GM20431 (cell line): ENCODE data around the gene QPCTL.
"Not testable (repeated sequence)": the region's sequence is repeated elsewhere in the genome, so short reads cannot be mapped to it uniquely, and the experiment has no call there.

Source experiments
- in situ Hi-C: fragments of 300-500 bp; cut with MseI, MboI; formaldehyde crosslinking; loops from one replicate; pipeline ENCODE4 v1.15.0; 2020; ENCODE audit warnings: low sequenced_read_pairs; ENCODE audit not compliant: unreplicated experiment

The QPCTL gene

GRCh38 chr19:45674946-45675345, 17.5 kb upstream of the QPCTL start:
- in situ Hi-C loops = no loop called here

DNA sequence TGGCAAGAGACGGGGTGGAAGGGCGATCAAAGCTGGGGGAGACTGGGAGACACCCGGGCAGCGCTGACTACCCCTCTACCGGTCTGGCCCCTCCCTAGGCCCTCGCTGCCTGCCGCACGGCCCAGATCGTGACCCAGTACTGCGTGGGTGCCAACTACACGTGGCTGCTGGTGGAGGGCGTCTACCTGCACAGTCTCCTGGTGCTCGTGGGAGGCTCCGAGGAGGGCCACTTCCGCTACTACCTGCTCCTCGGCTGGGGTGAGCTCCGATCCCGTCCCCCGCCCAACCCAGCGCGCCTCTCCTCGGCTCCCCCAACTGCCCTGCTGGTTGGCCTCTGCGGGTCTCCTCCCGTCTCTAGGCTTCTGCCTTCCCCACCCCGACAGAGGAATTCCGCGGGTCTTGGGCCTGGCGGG, 15.6 kb upstream of the QPCTL start:
- in situ Hi-C loops = no loop called here

- in situ Hi-C loops = no loop called here
Measured at GRCh38 chr19:45677351-45678230, 14.9 kb upstream of the QPCTL start.

DNA sequence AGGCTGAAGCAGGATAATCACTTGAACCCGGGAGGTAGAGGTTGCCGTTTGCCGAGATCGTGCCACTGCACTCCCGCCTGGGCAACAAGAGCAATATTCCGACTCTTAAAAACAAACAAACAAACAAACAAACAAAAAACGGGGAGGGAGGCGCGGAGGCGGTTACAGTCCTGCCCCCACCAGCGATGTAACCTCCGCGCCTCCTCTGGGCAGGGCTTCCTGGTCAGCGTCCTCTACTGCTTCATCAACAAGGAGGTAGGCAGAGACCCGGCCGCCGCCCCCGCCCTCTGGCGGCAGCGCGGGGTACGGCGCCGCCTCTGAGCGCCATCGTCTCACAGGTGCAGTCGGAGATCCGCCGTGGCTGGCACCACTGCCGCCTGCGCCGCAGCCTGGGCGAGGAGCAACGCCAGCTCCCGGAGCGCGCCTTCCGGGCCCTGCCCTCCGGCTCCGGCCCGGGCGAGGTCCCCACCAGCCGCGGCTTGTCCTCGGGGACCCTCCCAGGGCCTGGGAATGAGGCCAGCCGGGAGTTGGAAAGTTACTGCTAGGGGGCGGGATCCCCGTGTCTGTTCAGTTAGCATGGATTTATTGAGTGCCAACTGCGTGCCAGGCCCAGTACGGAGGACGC, 11.0 kb upstream of the QPCTL start:
- in situ Hi-C loops = no loop called here

DNA sequence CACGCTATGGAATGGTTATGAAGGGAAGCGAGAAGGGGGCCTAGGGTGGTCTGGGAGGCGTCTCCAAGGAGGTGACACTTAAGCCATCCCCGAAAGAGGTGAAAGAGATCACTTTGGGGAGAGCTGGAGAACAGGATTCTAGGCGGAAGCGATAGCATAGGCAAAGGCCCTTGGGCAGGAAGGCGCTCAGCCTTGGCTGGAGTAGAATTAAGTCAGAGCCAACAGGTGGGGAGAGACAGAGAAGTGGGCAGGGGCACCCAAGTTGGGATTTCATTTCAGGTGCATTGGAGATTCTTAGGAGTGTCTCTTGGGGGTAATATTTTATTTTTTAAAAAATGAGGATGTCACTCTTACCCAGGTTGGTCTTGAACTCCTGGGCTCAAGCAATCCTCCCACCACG, 10.3 kb upstream of the QPCTL start:
- in situ Hi-C loops = no loop called here

- in situ Hi-C loops = no loop called here
Measured at GRCh38 chr19:45682908-45683307, 9.6 kb upstream of the QPCTL start.

DNA sequence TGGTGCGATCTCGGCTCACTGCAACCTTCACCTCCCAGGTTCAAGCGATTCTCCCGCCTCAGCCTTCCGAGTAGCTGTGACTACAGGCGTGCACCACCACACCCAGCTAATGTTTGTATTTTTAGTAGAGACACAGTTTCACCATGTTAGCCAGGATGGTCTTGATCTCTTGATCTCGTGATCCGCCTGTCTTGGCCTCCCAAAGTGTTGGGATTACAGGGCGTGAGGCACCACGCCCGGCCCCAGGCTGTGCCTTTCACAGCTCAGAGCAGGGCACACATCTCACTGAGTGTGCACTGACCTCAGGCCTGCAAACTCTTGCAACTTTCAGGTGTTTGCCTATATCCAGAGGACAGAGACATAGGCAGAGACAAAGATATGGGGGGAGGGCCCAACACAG, 7.4 kb upstream of the QPCTL start:
- in situ Hi-C loops = not testable (repeated sequence)

GRCh38 chr19:45687599-45687998, 4.9 kb upstream of the QPCTL start:
- in situ Hi-C loops = no loop called here

GRCh38 chr19:45691516-45692186, 815 bp upstream of the QPCTL start, which contains the start of gene SNRPD2:
SNRPD2 (minus strand) TSS chr19:45691953; CDS start chr19:45691888, 65 bp downstream.
- in situ Hi-C loops = no loop called here

- in situ Hi-C loops = no loop called here
Measured at GRCh38 chr19:45693106-45693788, 781 bp downstream of the QPCTL start.

DNA sequence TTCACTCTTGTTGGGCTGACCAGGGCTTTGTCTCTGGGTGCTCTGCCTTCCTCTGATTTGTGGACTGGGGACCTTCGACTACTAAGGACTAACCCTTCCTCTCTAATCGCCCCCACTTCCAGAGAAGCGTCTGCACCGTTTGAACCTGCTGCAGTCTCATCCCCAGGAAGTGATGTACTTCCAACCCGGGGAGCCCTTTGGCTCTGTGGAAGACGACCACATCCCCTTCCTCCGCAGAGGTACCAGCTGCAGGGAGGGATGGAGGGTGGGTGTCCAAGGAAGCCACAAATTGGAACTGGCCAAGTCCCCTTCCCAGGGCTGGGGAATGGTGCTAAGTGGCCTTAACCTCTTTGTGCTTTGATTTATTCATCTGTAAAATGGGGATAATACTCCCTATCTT, 9.2 kb downstream of the QPCTL start:
- in situ Hi-C loops = no loop called here

DNA sequence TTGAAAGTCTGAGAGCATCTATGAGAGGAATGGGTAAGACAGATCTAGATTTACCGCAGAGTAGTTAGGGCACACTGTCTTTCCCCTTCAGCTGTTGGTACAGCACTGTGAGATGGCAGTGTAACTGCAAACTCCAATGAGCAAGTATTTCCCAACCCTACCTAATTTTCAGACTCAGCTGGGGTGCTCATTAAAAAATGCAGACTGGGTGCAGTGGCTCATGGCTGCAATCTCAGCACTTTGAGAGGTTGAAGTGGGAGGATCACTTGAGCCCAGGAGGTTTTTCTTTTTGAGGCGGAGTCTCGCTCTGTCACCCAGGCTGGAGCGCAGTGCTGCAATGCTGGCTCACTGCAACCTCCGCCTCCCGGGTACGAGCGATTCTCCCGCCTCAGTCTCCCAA, 12.6 kb downstream of the QPCTL start:
- in situ Hi-C loops = no loop called here

DNA sequence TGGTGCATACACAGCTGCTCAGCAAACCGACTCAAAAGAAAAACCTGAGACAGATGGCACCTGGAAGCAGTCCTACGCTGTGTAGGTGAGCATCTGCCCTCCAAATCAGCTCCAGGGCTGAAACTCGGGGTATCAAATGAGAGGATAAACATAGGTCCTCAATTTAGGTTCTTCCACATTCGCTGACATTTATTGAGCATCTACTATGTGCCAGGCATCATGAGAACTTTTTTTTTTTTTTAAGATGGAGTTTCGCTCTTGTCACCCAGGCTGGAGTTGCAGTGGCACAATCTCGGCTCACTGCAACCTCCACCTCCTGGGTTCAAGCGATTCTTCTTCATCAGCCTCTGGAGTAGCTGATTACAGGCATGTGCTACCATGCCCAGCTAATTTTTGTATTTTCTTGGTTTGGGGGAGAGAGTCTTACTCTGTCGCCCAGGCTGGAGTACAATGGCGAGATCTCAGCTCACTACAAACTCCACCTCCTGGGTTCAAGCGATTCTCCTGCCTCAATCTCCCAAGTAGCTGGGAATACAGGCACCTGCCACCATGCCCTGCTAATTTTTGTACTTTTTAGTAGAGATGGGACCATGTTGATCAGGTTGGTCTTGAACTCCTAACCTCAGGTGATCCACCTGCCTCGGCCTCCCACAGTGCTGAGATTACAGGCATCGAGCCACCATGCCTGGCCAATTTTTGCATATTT, 13.4 kb downstream of the QPCTL start:
- in situ Hi-C loops = no loop called here

DNA sequence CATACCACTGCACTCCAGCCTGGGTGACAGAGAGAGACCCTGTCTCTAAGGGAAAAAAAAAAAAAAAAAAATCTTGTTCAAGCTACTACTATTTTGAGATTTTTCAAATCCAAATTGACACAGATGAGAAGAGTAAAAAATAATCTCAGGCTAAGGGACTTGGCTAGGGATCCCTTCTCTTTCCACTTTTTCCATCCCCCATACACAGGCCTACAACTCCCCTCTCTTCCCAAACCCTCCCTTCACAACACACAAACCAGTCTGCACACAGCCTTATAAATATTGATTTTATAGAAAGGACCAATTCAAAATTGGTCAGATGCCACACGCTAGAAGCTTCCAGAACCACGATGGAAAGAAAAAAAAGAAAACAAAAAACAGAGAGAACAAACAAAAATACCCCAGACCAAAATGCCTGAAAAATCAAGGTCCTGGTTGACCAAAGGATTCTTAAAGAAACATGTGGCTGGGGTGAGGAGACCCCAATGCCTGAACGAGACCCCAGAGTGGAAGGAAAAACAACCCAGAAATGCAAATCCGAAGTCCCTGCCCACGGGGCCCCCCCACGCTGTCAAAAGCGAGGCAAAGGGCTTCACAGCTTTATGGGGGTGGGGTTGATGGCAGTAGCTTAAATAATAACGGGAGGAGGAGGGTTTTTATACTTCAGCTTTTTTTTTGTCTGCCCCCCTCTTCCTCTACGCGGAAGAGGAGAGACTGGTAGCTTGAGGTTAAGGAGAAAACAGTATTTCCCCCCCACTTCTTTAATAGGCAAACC, 18.1 kb downstream of the QPCTL start:
- in situ Hi-C loops = no loop called here

DNA sequence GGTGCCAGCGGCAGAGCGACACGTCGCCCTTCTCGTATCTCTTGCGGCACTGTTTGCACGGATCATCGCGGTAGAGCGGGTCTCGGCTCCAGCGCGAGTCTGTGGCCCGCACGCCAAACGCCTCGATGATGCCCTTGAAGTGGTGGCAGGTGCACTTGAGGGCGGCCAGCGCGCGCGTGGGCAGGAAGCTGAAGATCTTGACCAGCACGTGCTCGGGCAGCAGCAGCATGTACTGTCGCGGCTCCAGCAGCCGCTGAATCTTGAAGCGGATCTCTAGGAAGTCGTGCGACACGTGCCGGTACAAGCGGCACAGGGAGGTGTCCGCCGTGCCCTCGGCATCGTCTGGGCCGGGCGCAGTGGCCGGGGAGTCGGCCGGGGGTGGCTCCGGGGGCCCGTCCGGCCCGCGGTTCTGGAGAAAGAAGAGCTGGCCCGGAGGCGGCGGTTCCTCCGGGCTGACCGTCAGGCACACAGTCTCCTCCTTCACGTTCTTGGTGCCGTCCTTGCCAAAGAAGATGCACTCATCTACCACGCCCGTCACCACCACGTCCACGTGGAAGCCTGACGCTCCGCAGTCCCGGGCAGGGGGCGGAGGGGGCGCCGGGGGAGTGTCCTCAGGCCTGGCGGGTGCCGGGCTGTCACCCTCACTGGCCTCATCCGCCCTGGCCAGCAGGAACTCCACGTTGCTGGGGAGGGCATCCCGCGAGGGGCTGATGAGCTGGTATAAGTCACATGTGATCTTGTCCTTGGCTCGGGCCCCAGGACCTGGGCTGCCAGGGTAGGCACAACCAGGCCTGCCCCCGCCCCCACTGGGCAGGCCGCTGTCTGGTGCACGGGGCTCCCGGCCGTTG, 19.6 kb downstream of the QPCTL start:
- in situ Hi-C loops = no loop called here

DNA sequence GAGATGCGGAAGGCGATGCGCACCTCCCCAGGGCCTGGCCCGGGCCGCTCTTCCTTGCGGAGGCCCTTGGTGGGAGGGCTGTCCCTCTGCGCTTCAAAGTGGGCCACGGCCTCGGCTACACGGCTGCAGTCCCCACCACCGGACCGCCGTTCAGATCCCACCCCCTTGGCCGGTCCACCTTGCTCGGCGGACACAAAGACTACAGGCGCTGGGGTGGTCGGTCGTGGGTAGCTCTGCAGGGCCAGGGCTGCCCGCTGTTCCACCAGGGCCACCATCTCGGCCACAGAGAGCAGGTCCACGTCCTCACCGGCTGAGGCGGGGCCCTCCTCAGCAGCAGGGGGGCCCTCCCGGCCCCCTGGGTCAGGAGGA, 20.2 kb downstream of the QPCTL start:
- in situ Hi-C loops = no loop called here

- in situ Hi-C loops = no loop called here
Measured at GRCh38 chr19:45713141-45713540, 20.7 kb downstream of the QPCTL start.

GRCh38 chr19:45715139-45715538, 22.7 kb downstream of the QPCTL start:
- in situ Hi-C loops = no loop called here
